Activated naive CD8-positive, alpha-beta T cell treated with anti-CD3 and anti-CD28 coated beads, Interleukin-2, amount 10 ng/mL, durations not matched to agents 7 days and 5 days (primary cell): ENCODE results near the gene NNT. TPM values are rescaled to one million over a fixed set of nuclear protein-coding genes. Genes with fewer than 3 reads are reported as not detected.
"Not testable (repeated sequence)": the region's sequence is repeated elsewhere in the genome, so short reads cannot be mapped to it uniquely, and the experiment has no call there.

Source experiments
- ATAC-seq: fragments of 150-1000 bp; cut with Tn5 transposase; one replicate; pipeline ENCODE4 v1.10.0; 2021; ENCODE audit warnings: low read depth, moderate library complexity
- POLR2A ChIA-PET: fragments of 350-600 bp; sonication (Branson Sonifier 250); formaldehyde crosslinking; loops from one replicate; lab custom pipeline; 2021; ENCODE audit warnings: antibody characterized with exemption; lab: Charles Lee
- DNase-seq: peaks from one replicate; pipeline ENCODE4 v3.0.0; 2021
- H3K27ac Mint-ChIP-seq: one replicate; pipeline ENCODE4 v1.8.0; 2022; ENCODE audit warnings: mild to moderate bottlenecking, mixed read lengths
- H3K27me3 Mint-ChIP-seq: one replicate; pipeline ENCODE4 v1.8.0; 2022; ENCODE audit warnings: mild to moderate bottlenecking, moderate library complexity, mixed read lengths
- H3K36me3 Mint-ChIP-seq: one replicate; pipeline ENCODE4 v1.8.0; 2021; ENCODE audit warnings: mild to moderate bottlenecking, mixed read lengths
- H3K4me1 Mint-ChIP-seq: one replicate; pipeline ENCODE4 v1.8.0; 2021; ENCODE audit warnings: mixed read lengths
- H3K4me3 Mint-ChIP-seq: one replicate; pipeline ENCODE4 v1.8.0; 2022; ENCODE audit warnings: mild to moderate bottlenecking, moderate library complexity, mixed read lengths
- H3K9me3 Mint-ChIP-seq: one replicate; pipeline ENCODE4 v1.8.0; 2021; ENCODE audit warnings: mixed read lengths
- total RNA-seq, 2 experiments: library from RNA; stranded (reverse); gene quantifications; one replicate each; pipeline ENCODE4 v1.2.3, GENCODE V29; 2021

Gene NNT
- total RNA-seq, 2 experiments from 2014 or later: 97.5 to 108 TPM

DNA sequence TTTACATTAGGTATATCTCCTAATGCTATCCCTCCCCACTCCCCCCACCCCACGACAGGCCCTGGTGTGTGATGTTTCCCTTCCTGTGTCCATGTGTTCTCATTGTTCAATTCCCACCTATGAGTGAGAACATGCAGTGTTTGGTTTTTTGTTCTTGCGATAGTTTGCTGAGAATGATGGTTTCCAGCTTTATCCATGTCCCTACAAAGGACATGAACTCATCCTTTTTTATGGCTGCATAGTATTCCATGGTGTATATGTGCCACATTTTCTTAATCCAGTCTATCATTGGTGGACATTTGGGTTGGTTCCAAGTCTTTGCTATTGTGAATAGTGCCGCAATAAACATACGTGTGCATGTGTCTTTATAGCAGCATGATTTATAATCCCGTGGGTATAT, 64.4 kb downstream of the NNT start:
- ATAC-seq, H3K27me3 Mint-ChIP-seq, POLR2A ChIA-PET, H3K27ac Mint-ChIP-seq, H3K4me1 Mint-ChIP-seq, H3K4me3 Mint-ChIP-seq, H3K9me3 Mint-ChIP-seq, DNase-seq: not testable (repeated sequence)
- H3K36me3 Mint-ChIP-seq: peaks cover 65% of the 10 kb centered on the region

DNA sequence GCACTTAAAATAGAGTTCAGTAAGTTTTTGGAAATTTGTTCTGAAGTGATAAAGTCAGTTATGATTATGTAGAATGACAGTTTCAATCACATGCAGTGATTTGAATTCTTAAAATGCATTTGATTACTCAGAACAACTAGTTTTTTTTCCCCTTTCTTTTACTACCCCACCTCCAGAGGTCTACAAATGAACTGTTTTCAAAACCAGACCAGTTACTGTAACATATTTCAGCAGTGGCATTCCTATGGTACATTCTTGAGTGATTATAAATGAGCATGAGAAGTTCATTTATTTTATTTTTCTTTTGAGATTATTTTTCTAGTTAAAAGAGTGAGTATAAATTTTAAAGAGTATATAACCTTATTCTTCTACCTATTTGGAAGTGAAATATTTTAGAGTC, 71.6 kb downstream of the NNT start:
- Mint-ChIP-seq H3K9me3 (peaks cover 3% of the 10 kb centered on the region), H3K4me1 (peaks cover 5% of the 10 kb centered on the region), H3K27me3 (no peaks in the 10 kb centered on the region), H3K27ac (no peak overlapping the region), H3K4me3 (no peak overlapping the region), H3K36me3 (peaks cover 35% of the 10 kb centered on the region)
- no peak for DNase-seq
- no peak for ATAC-seq
- POLR2A ChIA-PET: no interaction called here

GRCh38 chr5:43675357-43675756, 72.4 kb downstream of the NNT start:
- peaks cover 32% of the 10 kb centered on the region for H3K36me3 Mint-ChIP-seq
- no peaks in the 10 kb centered on the region for H3K27me3 Mint-ChIP-seq
- H3K9me3 Mint-ChIP-seq: peaks cover 3% of the 10 kb centered on the region
- no peak for DNase-seq
- POLR2A ChIA-PET: no interaction called here
- no peak overlapping the region for H3K4me3 Mint-ChIP-seq
- H3K27ac Mint-ChIP-seq: no peak overlapping the region
- peaks cover 5% of the 10 kb centered on the region for H3K4me1 Mint-ChIP-seq
- ATAC-seq: no peak

- Mint-ChIP-seq H3K4me3 (no peak overlapping the region), H3K27ac (no peak overlapping the region), H3K9me3 (peaks cover 1% of the 10 kb centered on the region), H3K4me1 (peaks cover 5% of the 10 kb centered on the region), H3K27me3 (no peaks in the 10 kb centered on the region), H3K36me3 (peaks cover 30% of the 10 kb centered on the region)
- peak; percentile 36 for ATAC-seq
- POLR2A ChIA-PET: no interaction called here
- no peak for DNase-seq
These were observed 73.3 kb downstream of the NNT start for GRCh38 chr5:43676083-43676840.

GRCh38 chr5:43677253-43677652, 74.3 kb downstream of the NNT start:
- Mint-ChIP-seq H3K9me3 (no peaks in the 10 kb centered on the region), H3K27me3 (no peaks in the 10 kb centered on the region), H3K4me3 (no peak overlapping the region), H3K27ac (no peak overlapping the region), H3K4me1 (peaks cover 5% of the 10 kb centered on the region), H3K36me3 (peaks cover 28% of the 10 kb centered on the region)
- POLR2A ChIA-PET: interaction anchor here (0.6 kb wide), 1 partner anchor 280 kb away, joined by 3 read pairs; no protein-coding TSS in a partner anchor
- ATAC-seq: no peak
- DNase-seq: no peak

GRCh38 chr5:43679214-43679613, 76.2 kb downstream of the NNT start:
- POLR2A ChIA-PET: no interaction called here
- peaks cover 7% of the 10 kb centered on the region for H3K4me1 Mint-ChIP-seq
- ATAC-seq (no peak), DNase-seq (no peak)
- no peaks in the 10 kb centered on the region for H3K27me3 Mint-ChIP-seq
- peaks cover 2% of the 10 kb centered on the region for H3K9me3 Mint-ChIP-seq
- H3K4me3 Mint-ChIP-seq: no peak overlapping the region
- H3K36me3 Mint-ChIP-seq: peaks cover 25% of the 10 kb centered on the region
- H3K27ac Mint-ChIP-seq: no peak overlapping the region

- Mint-ChIP-seq H3K27ac (no peak overlapping the region), H3K4me1 (peaks cover 6% of the 10 kb centered on the region)
- DNase-seq: no peak
These were observed 77.3 kb downstream of the NNT start for GRCh38 chr5:43680286-43680685.

DNA sequence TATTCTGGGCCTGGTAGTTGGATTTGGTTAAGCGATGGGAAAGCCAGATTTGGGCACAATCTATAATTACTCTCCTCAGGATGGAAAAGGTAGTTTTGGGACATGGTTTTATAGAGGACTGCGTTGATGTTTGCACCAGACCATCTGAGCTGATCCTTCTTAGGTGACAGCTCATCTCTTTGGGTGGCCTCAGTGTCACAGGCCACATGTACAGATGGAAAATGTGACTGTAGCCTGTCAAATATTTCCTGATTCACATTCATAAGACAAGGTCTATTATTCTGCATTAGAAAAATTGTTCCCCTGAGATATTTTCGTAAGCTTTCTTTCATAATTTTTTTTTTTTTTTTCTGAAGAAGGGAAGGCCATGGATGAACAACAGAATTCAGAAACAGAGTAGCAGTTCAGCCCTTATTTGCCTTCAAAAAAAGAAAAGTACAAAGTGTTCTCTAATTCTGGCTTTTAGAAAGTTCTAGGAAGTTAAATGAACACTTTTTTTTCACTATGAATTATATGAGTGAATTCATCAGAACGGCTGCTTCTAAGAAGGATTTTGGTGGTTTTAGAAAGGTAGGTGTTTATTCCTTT, 81.0 kb downstream of the NNT start:
- H3K36me3 Mint-ChIP-seq: peaks cover 42% of the 10 kb centered on the region
- POLR2A ChIA-PET: no interaction called here
- no peaks in the 10 kb centered on the region for H3K27me3 Mint-ChIP-seq
- DNase-seq (no peak), ATAC-seq (no peak)
- H3K9me3 Mint-ChIP-seq: peaks cover 7% of the 10 kb centered on the region
- no peak overlapping the region for H3K4me3 Mint-ChIP-seq
- H3K4me1 Mint-ChIP-seq: peaks cover 5% of the 10 kb centered on the region
- no peak overlapping the region for H3K27ac Mint-ChIP-seq

More at GRCh38 chr5:43680286-43680685, 77.3 kb downstream of the NNT start:
- peaks cover 25% of the 10 kb centered on the region for H3K36me3 Mint-ChIP-seq
- no peak overlapping the region for H3K4me3 Mint-ChIP-seq
- peaks cover 2% of the 10 kb centered on the region for H3K9me3 Mint-ChIP-seq
- H3K27me3 Mint-ChIP-seq: no peaks in the 10 kb centered on the region
- ATAC-seq: no peak
- POLR2A ChIA-PET: no interaction called here

DNA sequence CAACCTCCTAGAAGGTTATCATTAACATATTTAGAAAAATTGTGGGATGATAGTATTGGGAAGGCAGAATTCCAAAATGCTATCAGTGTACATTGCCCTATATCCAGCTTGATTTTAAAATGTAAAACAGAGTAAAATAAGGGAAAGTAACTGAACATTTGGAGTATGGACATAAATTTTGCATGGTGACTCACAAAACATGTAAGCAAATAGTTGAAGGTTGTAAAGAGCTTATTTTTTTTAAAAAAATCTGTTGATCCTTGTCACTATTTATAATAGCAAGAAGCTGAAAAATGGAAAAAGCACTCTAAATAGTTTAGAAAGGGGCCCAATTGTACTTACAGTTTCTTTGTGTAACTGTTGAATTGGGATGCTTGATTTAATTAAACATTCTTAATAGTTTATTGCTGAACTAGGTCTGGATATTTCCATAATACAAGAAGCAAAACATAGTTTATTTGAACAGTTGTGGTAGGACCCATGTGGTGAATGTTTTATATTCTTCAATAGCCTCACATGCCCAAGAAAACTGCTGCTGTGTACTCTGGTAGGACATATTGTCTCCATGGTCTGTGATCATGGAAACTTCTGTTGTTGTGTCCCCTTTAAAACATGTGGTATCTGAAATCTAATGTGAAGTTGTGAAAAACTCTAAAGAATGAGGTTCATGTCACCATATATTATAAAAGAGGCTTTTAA, 82.4 kb downstream of the NNT start:
- Mint-ChIP-seq H3K4me1 (peaks cover 5% of the 10 kb centered on the region), H3K27ac (no peak overlapping the region), H3K36me3 (peaks cover 51% of the 10 kb centered on the region), H3K4me3 (no peak overlapping the region), H3K27me3 (no peaks in the 10 kb centered on the region), H3K9me3 (peaks cover 7% of the 10 kb centered on the region)
- POLR2A ChIA-PET: no interaction called here
- DNase-seq (no peak), ATAC-seq (no peak)

DNA sequence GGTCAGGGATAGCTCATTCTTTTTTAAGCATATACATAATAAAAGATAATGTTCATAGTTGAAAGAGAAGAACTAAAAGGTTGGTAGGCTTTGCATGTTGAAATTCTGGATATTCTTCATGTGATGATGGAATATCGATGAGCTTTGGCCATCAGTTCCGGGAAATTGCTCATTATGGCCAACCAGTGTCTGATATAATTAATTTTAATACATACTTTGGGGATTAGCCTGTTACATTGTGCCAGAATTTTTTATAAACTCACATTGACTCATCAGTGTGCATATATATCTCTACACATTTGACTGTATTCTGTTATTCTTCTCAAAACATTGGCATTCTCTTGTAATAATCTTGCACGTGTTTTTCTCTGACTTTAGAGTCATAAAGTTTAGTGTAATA, 84.3 kb downstream of the NNT start:
- no peak for DNase-seq
- peaks cover 5% of the 10 kb centered on the region for H3K4me1 Mint-ChIP-seq
- ATAC-seq: no peak
- no peaks in the 10 kb centered on the region for H3K27me3 Mint-ChIP-seq
- POLR2A ChIA-PET: no interaction called here
- H3K4me3 Mint-ChIP-seq: no peak overlapping the region
- no peak overlapping the region for H3K27ac Mint-ChIP-seq
- H3K9me3 Mint-ChIP-seq: peaks cover 7% of the 10 kb centered on the region
- H3K36me3 Mint-ChIP-seq: peaks cover 45% of the 10 kb centered on the region

GRCh38 chr5:43691275-43691674, 88.3 kb downstream of the NNT start:
- ATAC-seq: no peak
- POLR2A ChIA-PET: no interaction called here
- no peak for DNase-seq
- Mint-ChIP-seq H3K4me1 (peaks cover 2% of the 10 kb centered on the region), H3K9me3 (peaks cover 17% of the 10 kb centered on the region), H3K27ac (no peak overlapping the region), H3K4me3 (no peak overlapping the region), H3K27me3 (no peaks in the 10 kb centered on the region), H3K36me3 (peaks cover 63% of the 10 kb centered on the region)

- Mint-ChIP-seq H3K9me3 (peaks cover 17% of the 10 kb centered on the region), H3K4me1 (peaks cover 2% of the 10 kb centered on the region), H3K4me3 (no peak overlapping the region), H3K27ac (no peak overlapping the region), H3K36me3 (peaks cover 65% of the 10 kb centered on the region), H3K27me3 (no peaks in the 10 kb centered on the region)
- DNase-seq (no peak), ATAC-seq (no peak)
- POLR2A ChIA-PET: no interaction called here
These were observed 88.9 kb downstream of the NNT start for GRCh38 chr5:43691893-43692292.

- Mint-ChIP-seq H3K9me3 (peaks cover 18% of the 10 kb centered on the region), H3K4me3 (no peak overlapping the region), H3K4me1 (peaks cover 2% of the 10 kb centered on the region), H3K27me3 (no peaks in the 10 kb centered on the region), H3K27ac (no peak overlapping the region), H3K36me3 (peaks cover 69% of the 10 kb centered on the region)
- DNase-seq (no peak), ATAC-seq (no peak)
- POLR2A ChIA-PET: no interaction called here
These were observed 90.4 kb downstream of the NNT start for GRCh38 chr5:43693411-43693810.
